GM18517 (cell line): ENCODE data around the gene TSPAN9.

Experiments
- ATAC-seq: cut with Tn5 transposase; IDR thresholded peaks from one replicate; pipeline ENCODE4 v1.9.1; 2021; ENCODE audit warnings: mild to moderate bottlenecking, moderate library complexity; ENCODE audit not compliant: unreplicated experiment

Gene TSPAN9

GRCh38 chr12:3076730-3077571 is at the start of gene TSPAN9:
Gene TSPAN9 (plus strand): TSS chr12:3077379. CDS start chr12:3201194, 123,815 bp downstream.
- no peak for ATAC-seq

GRCh38 chr12:3028108-3028507 is 49.1 kb upstream of the TSPAN9 start:
- no peak for ATAC-seq

GRCh38 chr12:3030821-3031429 is 46.3 kb upstream of the TSPAN9 start:
- no peak for ATAC-seq

- ATAC-seq = no peak
Measured at GRCh38 chr12:3032161-3032560, 45.0 kb upstream of the TSPAN9 start.

- ATAC-seq = no peak
Measured at GRCh38 chr12:3032770-3033538, 44.2 kb upstream of the TSPAN9 start.

GRCh38 chr12:3033539-3033867 is 43.7 kb upstream of the TSPAN9 start:
- ATAC-seq = no peak

- ATAC-seq = no peak
Measured at GRCh38 chr12:3034067-3034750, 43.0 kb upstream of the TSPAN9 start.

- no peak for ATAC-seq
Measured at GRCh38 chr12:3035171-3035570, 42.0 kb upstream of the TSPAN9 start.

- no peak for ATAC-seq
Measured at GRCh38 chr12:3035815-3036702, 41.1 kb upstream of the TSPAN9 start.

- ATAC-seq = no peak
Measured at GRCh38 chr12:3036901-3037600, 40.1 kb upstream of the TSPAN9 start.

- no peak for ATAC-seq
Measured at GRCh38 chr12:3038166-3038565, 39.0 kb upstream of the TSPAN9 start.

GRCh38 chr12:3038926-3039510 is 38.2 kb upstream of the TSPAN9 start:
- no peak for ATAC-seq

GRCh38 chr12:3040026-3040656 is 37.0 kb upstream of the TSPAN9 start:
- ATAC-seq = no peak

- ATAC-seq = no peak
Measured at GRCh38 chr12:3040663-3041544, 36.3 kb upstream of the TSPAN9 start.

GRCh38 chr12:3041558-3042164 is 35.5 kb upstream of the TSPAN9 start:
- ATAC-seq = peak; percentile 67

- no peak for ATAC-seq
Measured at GRCh38 chr12:3042394-3042793, 34.8 kb upstream of the TSPAN9 start.

GRCh38 chr12:3042826-3043225 is 34.4 kb upstream of the TSPAN9 start:
- ATAC-seq = no peak
